Left lung (tissue), 10 donors: Measurements from ENCODE around the gene SMO. TPM values are rescaled to one million over a fixed set of nuclear protein-coding genes. Genes with fewer than 3 reads are reported as not detected.

Experiments used
- ATAC-seq: fragments of 200-7000 bp; cut with Tn5 transposase; one replicate; pipeline ENCODE4 v1.9.1; 2020; ENCODE audit warnings: moderate library complexity
- DNase-seq, 4 donors: peaks; one replicate each; pipeline ENCODE4 v3.0.0-alpha.2; 2013 to 2020
- H3K27ac ChIP-seq, 2 donors: fragments of 200-600 bp; sonication (generic) in 1 of 2; one replicate each; pipeline versions ENCODE4 v1.5.0 to v1.8.0; 2020 to 2021
- H3K27me3 ChIP-seq, 2 donors: fragments of 200-600 bp; sonication (generic) in 1 of 2; one replicate each; pipeline versions ENCODE4 v1.5.0 to v1.8.0; 2020 to 2021
- H3K36me3 ChIP-seq, 2 donors: fragments of 200-600 bp; sonication (generic) in 1 of 2; one replicate each; pipeline versions ENCODE4 v1.5.0 to v1.8.0; 2020 to 2021
- H3K4me1 ChIP-seq, 2 donors: fragments of 200-600 bp; one replicate each; pipeline ENCODE4 v1.8.0; 2021
- H3K4me3 ChIP-seq, 2 donors: fragments of 200-600 bp; sonication (generic) in 1 of 2; one replicate each; pipeline versions ENCODE4 v1.5.0 to v1.8.0; 2020 to 2021; ENCODE audit warnings: mild to moderate bottlenecking in 1 of 2
- H3K9me3 ChIP-seq, 2 donors: fragments of 200-600 bp; sonication (generic) in 1 of 2; one replicate each; pipeline versions ENCODE4 v1.5.0 to v1.8.0; 2020 to 2021
- intact Hi-C, 2 donors: fragments of 100-400 bp; cut with DNase I; formaldehyde crosslinking; loops; one replicate each; pipeline versions ENCODE4 v1.11.2 to v1.14.2; 2022
- polyA plus RNA-seq, 6 donors: library from polyadenylated mRNA; unstranded; fragments of 120-200 nt; gene quantifications; one replicate each; pipeline ENCODE4 v1.2.1, GENCODE V29; 2013; ENCODE audit not compliant: insufficient read length in 6 of 6
- total RNA-seq, 2 donors: library from RNA; stranded (reverse); fragmentation: NEBNext Ultra II Directional; extraction: Animal tissue kit (Norgen Biotek cat#: 25700); gene quantifications; one replicate each; pipeline ENCODE4 v1.2.1, GENCODE V29; 2021
- TF ChIP-seq, protein P1 (sequence below), 2 donors: fragments of 200-600 bp; sonication (generic) in 1 of 2; IDR thresholded peaks; one replicate each; pipeline versions ENCODE4 v1.5.0 to v1.8.0; 2021; ENCODE audit warnings: antibody characterized with exemption in 2 of 2
- donor health status: DM: no; HTN: yes; CAD: no.
- donor health status: DM: no; HTN: no; CAD: no.

SMO gene
- total and polyA plus RNA-seq, 8 donors = 5.1 to 74.2 (median 57.8) TPM

GRCh38 chr7:129163875-129164544, 24.4 kb upstream of the SMO start:
- H3K27ac ChIP-seq = no peak overlapping the region
- peaks cover 14 to 88% of the 10 kb centered on the region in 2 donors for H3K27me3 ChIP-seq
- H3K4me3 ChIP-seq = no peak overlapping the region
- ATAC-seq = peak; percentile 54
- H3K9me3 ChIP-seq = no peaks in the 10 kb centered on the region
- TF ChIP-seq, protein P1, sequence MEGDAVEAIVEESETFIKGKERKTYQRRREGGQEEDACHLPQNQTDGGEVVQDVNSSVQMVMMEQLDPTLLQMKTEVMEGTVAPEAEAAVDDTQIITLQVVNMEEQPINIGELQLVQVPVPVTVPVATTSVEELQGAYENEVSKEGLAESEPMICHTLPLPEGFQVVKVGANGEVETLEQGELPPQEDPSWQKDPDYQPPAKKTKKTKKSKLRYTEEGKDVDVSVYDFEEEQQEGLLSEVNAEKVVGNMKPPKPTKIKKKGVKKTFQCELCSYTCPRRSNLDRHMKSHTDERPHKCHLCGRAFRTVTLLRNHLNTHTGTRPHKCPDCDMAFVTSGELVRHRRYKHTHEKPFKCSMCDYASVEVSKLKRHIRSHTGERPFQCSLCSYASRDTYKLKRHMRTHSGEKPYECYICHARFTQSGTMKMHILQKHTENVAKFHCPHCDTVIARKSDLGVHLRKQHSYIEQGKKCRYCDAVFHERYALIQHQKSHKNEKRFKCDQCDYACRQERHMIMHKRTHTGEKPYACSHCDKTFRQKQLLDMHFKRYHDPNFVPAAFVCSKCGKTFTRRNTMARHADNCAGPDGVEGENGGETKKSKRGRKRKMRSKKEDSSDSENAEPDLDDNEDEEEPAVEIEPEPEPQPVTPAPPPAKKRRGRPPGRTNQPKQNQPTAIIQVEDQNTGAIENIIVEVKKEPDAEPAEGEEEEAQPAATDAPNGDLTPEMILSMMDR (IDR thresholded peaks at IDR 0.05) = peak; percentile 66 to 81
- peak in 1 of 4 donors; percentile 71 for DNase-seq
- no peaks in the 10 kb centered on the region for H3K36me3 ChIP-seq
- peaks cover 0 to 6% of the 10 kb centered on the region in 2 donors for H3K4me1 ChIP-seq
- intact Hi-C loops = loop anchor here in 1 of 2 donors (5.0 kb wide), 1 partner anchor 48 kb away; no protein-coding TSS in a partner anchor

GRCh38 chr7:129166745-129167144, 21.7 kb upstream of the SMO start:
- H3K4me3 ChIP-seq = no peak overlapping the region
- peaks cover 21 to 94% of the 10 kb centered on the region in 2 donors for H3K27me3 ChIP-seq
- H3K4me1 ChIP-seq = peaks cover 7 to 19% of the 10 kb centered on the region in 2 donors
- intact Hi-C loops = no loop called here
- TF ChIP-seq, protein P1 (IDR thresholded peaks at IDR 0.05) = no peak
- no peak for DNase-seq
- no peak for ATAC-seq
- H3K9me3 ChIP-seq = no peaks in the 10 kb centered on the region
- H3K36me3 ChIP-seq = no peaks in the 10 kb centered on the region
- no peak overlapping the region for H3K27ac ChIP-seq

DNA sequence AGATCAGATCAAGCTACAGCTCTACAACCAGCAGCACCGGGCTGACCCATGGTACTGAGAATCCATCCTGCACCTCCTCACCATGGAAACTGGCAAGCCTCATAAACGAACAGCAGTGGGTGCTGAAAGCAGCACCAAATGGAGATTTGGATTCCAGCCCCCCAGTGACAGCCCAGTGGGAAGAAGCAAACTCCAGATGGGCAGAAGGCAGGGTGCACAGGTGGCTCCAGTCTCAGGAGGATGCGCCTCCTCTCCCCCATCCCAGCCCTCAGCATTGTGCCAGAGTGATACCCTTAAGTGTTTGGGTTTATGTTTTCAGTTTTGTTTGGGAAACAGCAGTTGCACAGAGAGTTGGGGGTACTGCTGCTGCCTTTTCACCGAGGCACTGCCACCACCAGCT, 20.6 kb upstream of the SMO start:
- Histone ChIP-seq H3K27ac (no peak overlapping the region), H3K4me1 (peaks cover 7 to 19% of the 10 kb centered on the region in 2 donors), H3K9me3 (no peaks in the 10 kb centered on the region), H3K4me3 (no peak overlapping the region), H3K27me3 (peaks cover 21 to 90% of the 10 kb centered on the region in 2 donors), H3K36me3 (no peaks in the 10 kb centered on the region)
- intact Hi-C loops = no loop called here
- DNase-seq (no peak), ATAC-seq (no peak)
- TF ChIP-seq, protein P1 (IDR thresholded peaks at IDR 0.05) = no peak

DNA sequence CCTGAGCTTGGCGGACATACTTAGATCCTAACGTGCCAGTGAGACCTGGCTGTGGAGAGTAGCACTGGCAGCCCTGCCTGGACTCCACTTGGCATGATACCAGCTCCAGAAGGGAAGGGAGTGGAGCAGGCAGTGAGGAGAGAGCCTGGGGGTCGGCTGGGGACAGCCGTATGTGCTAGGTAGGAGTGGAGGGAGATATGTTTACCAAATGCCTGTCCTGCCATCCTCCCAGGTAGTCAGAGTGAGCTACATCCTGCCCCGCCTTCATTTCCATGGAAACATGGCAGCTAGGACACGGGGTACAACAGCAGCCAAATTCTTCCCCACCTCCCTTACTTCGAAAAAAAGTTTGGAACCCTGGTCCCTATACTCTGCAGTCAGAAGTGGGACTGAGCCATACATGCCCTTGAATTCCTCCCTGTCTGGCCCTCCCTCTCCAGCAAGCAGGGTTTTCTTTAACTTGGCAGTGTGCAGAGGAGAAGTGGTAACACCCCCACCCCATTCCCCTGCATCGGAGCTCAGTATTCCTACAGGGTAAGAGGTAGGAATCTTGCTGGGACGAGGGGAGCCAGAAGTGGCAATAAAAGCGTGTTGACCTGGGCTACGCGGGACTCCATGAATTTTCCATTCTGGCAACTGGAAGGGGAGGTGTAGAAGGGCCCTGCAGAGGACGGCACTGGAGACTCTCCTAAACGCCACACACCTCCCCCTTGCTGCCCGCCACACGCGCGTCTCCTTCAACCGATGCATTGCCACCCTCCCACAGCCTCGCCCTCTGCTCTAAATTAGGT, 20.0 kb upstream of the SMO start:
- peak; percentile 14 for ATAC-seq
- Histone ChIP-seq H3K9me3 (no peaks in the 10 kb centered on the region), H3K27me3 (peaks cover 21 to 90% of the 10 kb centered on the region in 2 donors), H3K36me3 (no peaks in the 10 kb centered on the region), H3K27ac (no peak overlapping the region), H3K4me1 (peaks cover 7 to 19% of the 10 kb centered on the region in 2 donors), H3K4me3 (peak overlapping the region in 1 of 2 donors; percentile 41)
- intact Hi-C loops = no loop called here
- DNase-seq = no peak
- TF ChIP-seq, protein P1 (IDR thresholded peaks at IDR 0.05) = no peak

GRCh38 chr7:129169171-129169671, 19.2 kb upstream of the SMO start:
- Histone ChIP-seq H3K9me3 (no peaks in the 10 kb centered on the region), H3K36me3 (no peaks in the 10 kb centered on the region), H3K4me3 (peak overlapping the region; percentile 41 to 45), H3K27ac (no peak overlapping the region), H3K4me1 (peaks cover 7 to 16% of the 10 kb centered on the region in 2 donors), H3K27me3 (peaks cover 21 to 90% of the 10 kb centered on the region in 2 donors)
- intact Hi-C loops = no loop called here
- peak; percentile 46 to 81 (median 58) for DNase-seq
- ATAC-seq = peak; percentile 86
- TF ChIP-seq, protein P1 (IDR thresholded peaks at IDR 0.05) = no peak
